SK-N-SH treated with all-trans-retinoic acid at 6 μM for 48 hours (cell line): ENCODE data around the gene AHSP.

Experiments used
- ATAC-seq: fragments of 200-7000 bp; cut with Tn5 transposase; 3 replicates; pipeline ENCODE4 v1.9.1; 2020; ENCODE audit warnings: mild to moderate bottlenecking, moderate library complexity
- ARNTL ChIP-seq: fragments of 450-650 bp; formaldehyde crosslinking; IDR thresholded peaks from 2 replicates; pipeline ENCODE4 v1.5.0; 2020; ENCODE audit warnings: low read depth, mild to moderate bottlenecking, moderate library complexity, borderline replicate concordance
- BACH2 ChIP-seq: fragments of 250-450 bp; sonication (Bioruptor Pico); IDR thresholded peaks from 2 replicates; pipeline ENCODE4 v1.9.0; 2021; ENCODE audit warnings: mild to moderate bottlenecking, borderline replicate concordance
- CSDC2 ChIP-seq: fragments of 250-450 bp; sonication (Bioruptor Pico); IDR thresholded peaks from 2 replicates; pipeline ENCODE4 v1.5.0; 2020; ENCODE audit warnings: mild to moderate bottlenecking, moderate library complexity
- ESRRG ChIP-seq: fragments of 250-450 bp; sonication (Bioruptor Pico); IDR thresholded peaks from 2 replicates; pipeline ENCODE4 v1.6.1; 2021; ENCODE audit warnings: mild to moderate bottlenecking
- GLIS3 ChIP-seq: fragments of 250-450 bp; sonication (Bioruptor Pico); IDR thresholded peaks from 2 replicates; pipeline ENCODE4 v1.5.0; 2020; ENCODE audit warnings: mild to moderate bottlenecking, moderate library complexity
- ISL1 ChIP-seq: fragments of 250-450 bp; sonication (Bioruptor Pico); IDR thresholded peaks from 2 replicates; pipeline ENCODE4 v2.1.2; 2022; ENCODE audit warnings: mild to moderate bottlenecking, moderate library complexity
- PPARA ChIP-seq: fragments of 250-450 bp; sonication (Bioruptor Pico); IDR thresholded peaks from 2 replicates; pipeline ENCODE4 v1.5.0; 2020; ENCODE audit warnings: mild to moderate bottlenecking, borderline replicate concordance
- RARB ChIP-seq: fragments of 250-450 bp; sonication (Bioruptor Pico); IDR thresholded peaks from 2 replicates; pipeline ENCODE4 v1.8.0; 2021; ENCODE audit warnings: mild to moderate bottlenecking, moderate library complexity
- SNAI2 ChIP-seq: fragments of 250-450 bp; sonication (Bioruptor Pico); IDR thresholded peaks from 2 replicates; pipeline ENCODE4 v1.5.0; 2020; ENCODE audit warnings: mild to moderate bottlenecking, moderate library complexity
- TCF4 ChIP-seq: fragments of 250-450 bp; sonication (Bioruptor Pico); IDR thresholded peaks from 2 replicates; pipeline ENCODE4 v1.8.0; 2021; ENCODE audit warnings: mild to moderate bottlenecking, moderate library complexity, borderline replicate concordance
- TOX ChIP-seq: fragments of 250-450 bp; sonication (Bioruptor Pico); IDR thresholded peaks from 2 replicates; pipeline ENCODE4 v1.8.0; 2021; ENCODE audit warnings: mild to moderate bottlenecking, moderate library complexity, borderline replicate concordance
- ZC3H10 ChIP-seq: fragments of 250-450 bp; sonication (Bioruptor Pico); IDR thresholded peaks from 2 replicates; pipeline ENCODE4 v1.5.1; 2021; ENCODE audit warnings: mild to moderate bottlenecking, moderate library complexity
- ZFP3 ChIP-seq: fragments of 250-450 bp; sonication (Bioruptor Pico); IDR thresholded peaks from 2 replicates; pipeline ENCODE4 v1.5.0; 2020; ENCODE audit warnings: mild to moderate bottlenecking, moderate library complexity
- ZFP30 ChIP-seq: fragments of 450-650 bp; formaldehyde crosslinking; IDR thresholded peaks from 2 replicates; pipeline ENCODE4 v1.5.0; 2022; ENCODE audit warnings: mild to moderate bottlenecking, moderate library complexity
- ZNF565 ChIP-seq: fragments of 450-650 bp; formaldehyde crosslinking; conservative IDR thresholded peaks from 2 replicates; pipeline ENCODE4 v1.5.0; 2020; ENCODE audit warnings: low read depth, mild to moderate bottlenecking, moderate library complexity
- ZNF8 ChIP-seq: fragments of 450-650 bp; formaldehyde crosslinking; IDR thresholded peaks from 2 replicates; pipeline ENCODE4 v1.5.0; 2020; ENCODE audit warnings: mild to moderate bottlenecking, moderate library complexity
- TF ChIP-seq, protein P1 (sequence below): fragments of 250-450 bp; sonication (Bioruptor Pico); IDR thresholded peaks from 2 replicates; pipeline ENCODE4 v1.5.0; 2020; ENCODE audit warnings: mild to moderate bottlenecking, moderate library complexity
- TF ChIP-seq, protein P2 (sequence below): fragments of 250-450 bp; sonication (Bioruptor Pico); IDR thresholded peaks from 2 replicates; pipeline ENCODE4 v1.5.1; 2020; ENCODE audit warnings: low read depth, mild to moderate bottlenecking, moderate library complexity
- TF ChIP-seq, protein P3 (sequence below): fragments of 250-450 bp; sonication (Bioruptor Pico); IDR thresholded peaks from 2 replicates; pipeline ENCODE4 v1.8.0; 2020; ENCODE audit warnings: mild to moderate bottlenecking, moderate library complexity, borderline replicate concordance
- TF ChIP-seq, protein P4 (sequence below): fragments of 250-450 bp; sonication (Bioruptor Pico); IDR thresholded peaks from 2 replicates; pipeline ENCODE4 v1.8.0; 2021; ENCODE audit warnings: low read depth, mild to moderate bottlenecking, moderate library complexity, borderline replicate concordance

Gene AHSP

DNA sequence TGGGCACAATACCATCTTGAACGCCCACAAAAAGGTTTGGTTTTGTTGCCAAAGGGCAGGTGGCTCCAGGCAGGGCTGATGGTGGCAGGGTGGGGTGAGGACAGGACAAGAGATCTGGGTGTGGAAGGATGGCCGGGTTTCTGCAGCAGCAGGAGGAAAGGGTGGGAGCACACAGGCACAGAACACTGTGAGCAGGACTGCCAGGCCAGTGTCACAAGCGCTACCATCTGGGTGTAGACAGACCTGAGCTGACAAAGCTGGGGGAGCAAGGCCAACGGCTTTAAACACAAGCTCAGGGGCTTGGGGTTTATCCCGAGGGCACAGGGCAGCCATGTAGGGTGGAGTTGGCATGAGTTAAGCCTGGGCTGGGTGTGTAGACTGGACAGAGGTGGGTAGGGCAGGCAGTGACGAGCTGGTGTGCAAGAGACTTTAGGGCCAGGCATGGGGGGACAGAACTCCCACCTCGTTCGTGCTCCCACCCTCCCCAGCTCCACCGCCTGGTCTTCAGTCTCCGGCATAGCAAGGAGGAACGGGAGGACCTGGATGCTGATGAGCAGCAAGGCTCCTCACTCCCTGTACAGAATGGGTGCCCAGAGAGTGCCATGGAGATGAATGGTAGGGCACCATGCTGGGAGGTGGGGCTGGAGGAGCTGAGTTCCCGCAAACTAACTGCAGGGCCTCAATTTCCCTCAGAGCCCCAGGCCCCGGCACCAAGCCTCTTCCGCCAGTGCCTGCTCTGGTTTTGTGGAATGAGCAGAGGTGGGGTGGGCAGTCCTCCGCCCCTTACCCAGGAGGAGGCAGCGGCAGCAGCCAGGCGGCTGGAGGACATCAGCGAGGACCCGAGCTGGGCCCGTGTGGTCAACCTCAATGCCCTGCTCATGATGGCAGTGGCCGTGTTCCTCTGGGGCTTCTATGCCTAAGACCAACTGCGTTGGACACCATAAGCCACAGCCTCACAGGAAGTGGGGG is 37.8 kb upstream of the AHSP start:
- TF ChIP-seq SNAI2 (no peak), ZNF565 (CRISPR knock-in tag) (no peak), TCF4 (no peak), TOX (CRISPR knock-in tag) (no peak), PPARA (no peak), ZFP3 (no peak), ISL1 (CRISPR knock-in tag) (no peak), GLIS3 (no peak), ZFP30 (CRISPR knock-in tag) (no peak), ZC3H10 (no peak), RARB (no peak), ZNF8 (no peak), CSDC2 (CRISPR knock-in tag) (no peak), ARNTL (CRISPR knock-in tag) (no peak), BACH2 (no peak)
- TF ChIP-seq, all 23 proteins: peak for 0
- no peak for ATAC-seq

DNA sequence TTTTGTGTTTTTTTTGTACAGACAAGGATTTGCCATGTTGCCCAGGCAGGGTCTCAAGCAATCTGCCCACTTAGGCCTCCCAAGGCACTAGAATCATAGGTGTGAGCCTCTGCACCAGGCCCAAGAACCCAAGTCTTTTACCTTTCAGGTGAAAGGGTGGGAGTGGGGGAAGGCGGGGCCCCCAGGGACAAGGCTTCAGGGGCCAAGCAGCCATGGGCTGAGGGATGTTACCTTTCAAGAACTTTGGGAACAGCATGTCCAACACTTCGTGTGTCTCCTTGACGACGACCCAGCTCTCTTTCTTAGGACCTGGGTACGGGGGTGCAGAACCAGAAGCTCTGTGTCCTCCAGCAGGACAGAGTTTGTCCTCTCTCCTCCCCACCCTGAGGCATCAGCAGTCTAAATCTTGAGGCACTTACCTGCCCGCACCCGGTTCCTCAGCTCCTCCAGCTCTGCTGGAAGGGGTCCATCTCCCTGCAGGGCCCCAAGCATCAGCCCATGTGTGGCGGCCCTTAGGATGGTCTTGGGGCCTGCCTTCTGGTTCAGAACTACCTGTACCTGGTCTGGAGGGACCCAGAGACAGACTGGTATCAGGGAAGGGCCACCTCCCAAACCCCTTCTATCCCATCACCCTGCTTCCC is 35.8 kb upstream of the AHSP start:
- no peak for TF ChIP-seq TCF4
- no peak for ATAC-seq

DNA sequence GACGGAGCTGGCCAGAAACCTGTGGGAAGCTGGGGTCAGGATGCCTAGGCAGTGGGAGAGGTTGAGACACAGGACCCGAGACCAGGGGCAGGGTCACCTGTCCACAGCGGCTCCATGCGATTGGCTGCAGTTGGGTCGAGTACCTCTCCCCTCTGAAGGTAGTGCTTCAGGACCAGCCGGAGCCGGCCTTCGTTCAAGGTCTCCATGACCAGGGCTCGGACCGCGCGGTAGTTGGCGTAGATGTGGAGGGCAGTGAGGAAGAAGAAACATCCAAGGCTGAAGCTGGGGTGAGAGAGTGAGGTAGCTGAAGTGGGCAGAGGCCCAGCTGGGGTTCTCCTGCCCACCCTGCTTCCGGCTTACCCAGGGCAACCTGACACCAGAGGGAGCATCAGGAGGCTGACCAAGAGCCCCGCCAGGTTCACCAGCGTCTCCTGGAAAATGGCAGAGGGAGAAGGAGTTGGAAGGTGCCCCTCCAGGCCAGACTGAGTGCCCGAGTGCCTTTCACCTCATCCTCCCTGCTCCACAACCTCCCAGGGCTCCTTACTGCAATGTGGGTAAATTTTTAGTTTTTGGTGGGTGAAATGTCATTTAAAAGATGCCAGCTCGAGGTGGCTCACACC is 34.1 kb upstream of the AHSP start:
- TF ChIP-seq ZNF8, result no peak
- TF ChIP-seq RARB, result no peak

DNA sequence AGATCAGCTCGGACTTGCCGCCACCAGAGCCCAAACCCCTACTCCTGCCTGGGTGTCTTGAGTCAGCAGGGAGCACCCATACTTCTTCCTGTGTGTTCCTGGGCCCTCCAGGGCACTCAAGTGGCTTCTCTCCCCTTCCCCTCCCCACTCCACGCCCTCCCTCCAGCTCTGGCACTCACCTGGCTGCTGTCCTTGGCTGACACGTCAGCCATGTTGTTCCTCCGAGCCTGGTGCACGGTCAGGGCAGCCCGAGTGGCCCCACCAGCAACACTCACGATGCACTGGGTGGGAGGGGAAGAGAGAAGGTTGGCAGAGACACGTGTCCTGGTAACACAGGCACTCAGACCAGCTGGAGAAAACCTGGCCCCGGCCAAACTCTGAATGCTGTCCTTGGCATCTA is 31.0 kb upstream of the AHSP start:
- TF ChIP-seq SNAI2 (no peak), ESRRG (CRISPR knock-in tag) (no peak), RARB (no peak), ZC3H10 (no peak), GLIS3 (no peak), TOX (CRISPR knock-in tag) (no peak), ZFP3 (no peak), CSDC2 (CRISPR knock-in tag) (no peak), TCF4 (no peak), ISL1 (CRISPR knock-in tag) (no peak)
- TF ChIP-seq, protein P1, sequence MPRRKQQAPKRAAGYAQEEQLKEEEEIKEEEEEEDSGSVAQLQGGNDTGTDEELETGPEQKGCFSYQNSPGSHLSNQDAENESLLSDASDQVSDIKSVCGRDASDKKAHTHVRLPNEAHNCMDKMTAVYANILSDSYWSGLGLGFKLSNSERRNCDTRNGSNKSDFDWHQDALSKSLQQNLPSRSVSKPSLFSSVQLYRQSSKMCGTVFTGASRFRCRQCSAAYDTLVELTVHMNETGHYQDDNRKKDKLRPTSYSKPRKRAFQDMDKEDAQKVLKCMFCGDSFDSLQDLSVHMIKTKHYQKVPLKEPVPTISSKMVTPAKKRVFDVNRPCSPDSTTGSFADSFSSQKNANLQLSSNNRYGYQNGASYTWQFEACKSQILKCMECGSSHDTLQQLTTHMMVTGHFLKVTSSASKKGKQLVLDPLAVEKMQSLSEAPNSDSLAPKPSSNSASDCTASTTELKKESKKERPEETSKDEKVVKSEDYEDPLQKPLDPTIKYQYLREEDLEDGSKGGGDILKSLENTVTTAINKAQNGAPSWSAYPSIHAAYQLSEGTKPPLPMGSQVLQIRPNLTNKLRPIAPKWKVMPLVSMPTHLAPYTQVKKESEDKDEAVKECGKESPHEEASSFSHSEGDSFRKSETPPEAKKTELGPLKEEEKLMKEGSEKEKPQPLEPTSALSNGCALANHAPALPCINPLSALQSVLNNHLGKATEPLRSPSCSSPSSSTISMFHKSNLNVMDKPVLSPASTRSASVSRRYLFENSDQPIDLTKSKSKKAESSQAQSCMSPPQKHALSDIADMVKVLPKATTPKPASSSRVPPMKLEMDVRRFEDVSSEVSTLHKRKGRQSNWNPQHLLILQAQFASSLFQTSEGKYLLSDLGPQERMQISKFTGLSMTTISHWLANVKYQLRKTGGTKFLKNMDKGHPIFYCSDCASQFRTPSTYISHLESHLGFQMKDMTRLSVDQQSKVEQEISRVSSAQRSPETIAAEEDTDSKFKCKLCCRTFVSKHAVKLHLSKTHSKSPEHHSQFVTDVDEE (CRISPR knock-in tag), result no peak
- TF ChIP-seq, protein P2, sequence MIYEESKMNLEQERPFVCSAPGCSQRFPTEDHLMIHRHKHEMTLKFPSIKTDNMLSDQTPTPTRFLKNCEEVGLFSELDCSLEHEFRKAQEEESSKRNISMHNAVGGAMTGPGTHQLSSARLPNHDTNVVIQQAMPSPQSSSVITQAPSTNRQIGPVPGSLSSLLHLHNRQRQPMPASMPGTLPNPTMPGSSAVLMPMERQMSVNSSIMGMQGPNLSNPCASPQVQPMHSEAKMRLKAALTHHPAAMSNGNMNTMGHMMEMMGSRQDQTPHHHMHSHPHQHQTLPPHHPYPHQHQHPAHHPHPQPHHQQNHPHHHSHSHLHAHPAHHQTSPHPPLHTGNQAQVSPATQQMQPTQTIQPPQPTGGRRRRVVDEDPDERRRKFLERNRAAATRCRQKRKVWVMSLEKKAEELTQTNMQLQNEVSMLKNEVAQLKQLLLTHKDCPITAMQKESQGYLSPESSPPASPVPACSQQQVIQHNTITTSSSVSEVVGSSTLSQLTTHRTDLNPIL, result no peak
- TF ChIP-seq, protein P3, sequence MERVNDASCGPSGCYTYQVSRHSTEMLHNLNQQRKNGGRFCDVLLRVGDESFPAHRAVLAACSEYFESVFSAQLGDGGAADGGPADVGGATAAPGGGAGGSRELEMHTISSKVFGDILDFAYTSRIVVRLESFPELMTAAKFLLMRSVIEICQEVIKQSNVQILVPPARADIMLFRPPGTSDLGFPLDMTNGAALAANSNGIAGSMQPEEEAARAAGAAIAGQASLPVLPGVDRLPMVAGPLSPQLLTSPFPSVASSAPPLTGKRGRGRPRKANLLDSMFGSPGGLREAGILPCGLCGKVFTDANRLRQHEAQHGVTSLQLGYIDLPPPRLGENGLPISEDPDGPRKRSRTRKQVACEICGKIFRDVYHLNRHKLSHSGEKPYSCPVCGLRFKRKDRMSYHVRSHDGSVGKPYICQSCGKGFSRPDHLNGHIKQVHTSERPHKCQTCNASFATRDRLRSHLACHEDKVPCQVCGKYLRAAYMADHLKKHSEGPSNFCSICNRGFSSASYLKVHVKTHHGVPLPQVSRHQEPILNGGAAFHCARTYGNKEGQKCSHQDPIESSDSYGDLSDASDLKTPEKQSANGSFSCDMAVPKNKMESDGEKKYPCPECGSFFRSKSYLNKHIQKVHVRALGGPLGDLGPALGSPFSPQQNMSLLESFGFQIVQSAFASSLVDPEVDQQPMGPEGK (CRISPR knock-in tag), result no peak
- TF ChIP-seq, protein P4, sequence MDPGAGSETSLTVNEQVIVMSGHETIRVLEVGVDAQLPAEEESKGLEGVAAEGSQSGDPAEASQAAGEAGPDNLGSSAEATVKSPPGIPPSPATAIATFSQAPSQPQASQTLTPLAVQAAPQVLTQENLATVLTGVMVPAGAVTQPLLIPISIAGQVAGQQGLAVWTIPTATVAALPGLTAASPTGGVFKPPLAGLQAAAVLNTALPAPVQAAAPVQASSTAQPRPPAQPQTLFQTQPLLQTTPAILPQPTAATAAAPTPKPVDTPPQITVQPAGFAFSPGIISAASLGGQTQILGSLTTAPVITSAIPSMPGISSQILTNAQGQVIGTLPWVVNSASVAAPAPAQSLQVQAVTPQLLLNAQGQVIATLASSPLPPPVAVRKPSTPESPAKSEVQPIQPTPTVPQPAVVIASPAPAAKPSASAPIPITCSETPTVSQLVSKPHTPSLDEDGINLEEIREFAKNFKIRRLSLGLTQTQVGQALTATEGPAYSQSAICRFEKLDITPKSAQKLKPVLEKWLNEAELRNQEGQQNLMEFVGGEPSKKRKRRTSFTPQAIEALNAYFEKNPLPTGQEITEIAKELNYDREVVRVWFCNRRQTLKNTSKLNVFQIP (CRISPR knock-in tag), result no peak
- TF ChIP-seq, all 23 proteins: peak for 0
- no peak for ATAC-seq

More for the DNA sequence above, 34.1 kb upstream of the AHSP start:
- no peak for ATAC-seq
